RWPE2 (cell line): ENCODE data around the gene GRAMD1B.

ENCODE experiments used
- ATAC-seq: fragments of 200-7000 bp; cut with Tn5 transposase; 3 replicates; pipeline ENCODE4 v1.9.1; 2021; ENCODE audit warnings: low read depth
- DNase-seq: peaks from one replicate; pipeline ENCODE4 v3.0.0-alpha.2; 2020; ENCODE audit warnings: low spot score
- H3K27ac ChIP-seq: fragments of 450-650 bp; 2 replicates; pipeline ENCODE4 v1.5.1; 2017; ENCODE audit warnings: mild to moderate bottlenecking; ENCODE audit not compliant: poor library complexity, severe bottlenecking
- H3K27me3 ChIP-seq: fragments of 250-450 bp; sonication (Bioruptor Pico); 2 replicates; pipeline ENCODE4 v1.5.1; 2021; ENCODE audit warnings: mild to moderate bottlenecking, moderate library complexity; ENCODE audit not compliant: insufficient read depth, poor library complexity, severe bottlenecking
- H3K36me3 ChIP-seq: fragments of 250-450 bp; sonication (Bioruptor Pico); 2 replicates; pipeline ENCODE4 v1.5.1; 2020; ENCODE audit warnings: low read depth, mild to moderate bottlenecking, moderate library complexity
- H3K4me1 ChIP-seq: fragments of 250-450 bp; sonication (Bioruptor Pico); 2 replicates; pipeline ENCODE4 v1.5.1; 2021; ENCODE audit warnings: mild to moderate bottlenecking, moderate library complexity; ENCODE audit not compliant: insufficient read depth, poor library complexity, severe bottlenecking
- H3K4me3 ChIP-seq: fragments of 250-450 bp; sonication (Bioruptor Pico); 2 replicates; pipeline ENCODE4 v1.5.1; 2021; ENCODE audit warnings: mild to moderate bottlenecking, moderate library complexity; ENCODE audit not compliant: severe bottlenecking
- H3K9me3 ChIP-seq: fragments of 250-450 bp; sonication (Bioruptor Pico); 2 replicates; pipeline ENCODE4 v1.5.1; 2021; ENCODE audit warnings: mild to moderate bottlenecking, moderate library complexity; ENCODE audit not compliant: severe bottlenecking
- CTCF ChIP-seq: fragments of 450-650 bp; IDR thresholded peaks from one replicate; pipeline ENCODE4 v1.5.1; 2017; ENCODE audit warnings: mild to moderate bottlenecking, moderate library complexity; ENCODE audit not compliant: poor library complexity, severe bottlenecking

The GRAMD1B gene

GRCh38 chr11:123641495-123641840, 211.4 kb downstream of the GRAMD1B start:
- ATAC-seq (no peak), DNase-seq (no peak)
- no peaks in the 10 kb centered on the region for H3K9me3 ChIP-seq
- H3K36me3 ChIP-seq: no peaks in the 10 kb centered on the region
- TF ChIP-seq CTCF: no peak
- no peak overlapping the region for H3K4me3 ChIP-seq
- H3K27me3 ChIP-seq: peaks cover 9% of the 10 kb centered on the region
- no peaks in the 10 kb centered on the region for H3K4me1 ChIP-seq
- H3K27ac ChIP-seq: no peak overlapping the region

- Histone ChIP-seq H3K27me3 (peaks cover 9% of the 10 kb centered on the region), H3K9me3 (no peaks in the 10 kb centered on the region)
Measured at GRCh38 chr11:123642435-123642834, 212.4 kb downstream of the GRAMD1B start.

GRCh38 chr11:123645286-123645975, 215.4 kb downstream of the GRAMD1B start:
- TF ChIP-seq CTCF: no peak
- ATAC-seq: no peak
- Histone ChIP-seq H3K36me3 (no peaks in the 10 kb centered on the region), H3K9me3 (no peaks in the 10 kb centered on the region), H3K4me3 (no peak overlapping the region), H3K4me1 (no peaks in the 10 kb centered on the region), H3K27ac (no peak overlapping the region), H3K27me3 (no peaks in the 10 kb centered on the region)
- no peak for DNase-seq

More at GRCh38 chr11:123642435-123642834, 212.4 kb downstream of the GRAMD1B start:
- H3K27ac ChIP-seq: no peak overlapping the region
- ATAC-seq (no peak), DNase-seq (no peak)
- H3K36me3 ChIP-seq: no peaks in the 10 kb centered on the region
- no peak overlapping the region for H3K4me3 ChIP-seq
- no peaks in the 10 kb centered on the region for H3K4me1 ChIP-seq
- no peak for TF ChIP-seq CTCF

GRCh38 chr11:123650901-123651300, 220.8 kb downstream of the GRAMD1B start:
- DNase-seq (no peak), ATAC-seq (no peak)
- no peaks in the 10 kb centered on the region for H3K4me1 ChIP-seq
- H3K9me3 ChIP-seq: no peaks in the 10 kb centered on the region
- no peak overlapping the region for H3K4me3 ChIP-seq
- no peaks in the 10 kb centered on the region for H3K36me3 ChIP-seq
- peaks cover 14% of the 10 kb centered on the region for H3K27me3 ChIP-seq
- no peak for TF ChIP-seq CTCF
- no peak overlapping the region for H3K27ac ChIP-seq

- Histone ChIP-seq H3K27me3 (peaks cover 14% of the 10 kb centered on the region), H3K4me1 (no peaks in the 10 kb centered on the region), H3K27ac (no peak overlapping the region), H3K4me3 (no peak overlapping the region), H3K36me3 (no peaks in the 10 kb centered on the region), H3K9me3 (no peaks in the 10 kb centered on the region)
- DNase-seq (no peak), ATAC-seq (no peak)
- no peak for TF ChIP-seq CTCF
Measured at GRCh38 chr11:123652599-123652998, 222.5 kb downstream of the GRAMD1B start.
